Fibroblast of skin of abdomen (primary cell): ENCODE results near the gene SPDYE1.
"Not testable (repeated sequence)": the region's sequence is repeated elsewhere in the genome, so short reads cannot be mapped to it uniquely, and the experiment has no call there.

Experiments used
- DNase-seq: peaks from one replicate; pipeline ENCODE4 v3.0.0-alpha.2; 2013

SPDYE1 gene

GRCh38 chr7:43992896-43993295, 4.8 kb upstream of the SPDYE1 start:
- DNase-seq = peak; percentile 46

GRCh38 chr7:43994681-43995080, 3.0 kb upstream of the SPDYE1 start:
- not testable (repeated sequence) for DNase-seq

GRCh38 chr7:44012081-44012480, 14.4 kb downstream of the SPDYE1 start:
- DNase-seq = not testable (repeated sequence)

- DNase-seq = not testable (repeated sequence)
Measured at GRCh38 chr7:44015090-44015489, 17.4 kb downstream of the SPDYE1 start.

- peak; percentile 97 for DNase-seq
Measured at GRCh38 chr7:44018857-44019807, 21.4 kb downstream of the SPDYE1 start.

- not testable (repeated sequence) for DNase-seq
Measured at GRCh38 chr7:44019825-44020224, 22.1 kb downstream of the SPDYE1 start.

GRCh38 chr7:44022069-44022468, 24.4 kb downstream of the SPDYE1 start:
- not testable (repeated sequence) for DNase-seq

GRCh38 chr7:44022796-44023467, 25.2 kb downstream of the SPDYE1 start:
- not testable (repeated sequence) for DNase-seq

- DNase-seq = not testable (repeated sequence)
Measured at GRCh38 chr7:44029433-44029832, 31.7 kb downstream of the SPDYE1 start.

GRCh38 chr7:44030029-44030428, 32.3 kb downstream of the SPDYE1 start:
- DNase-seq = not testable (repeated sequence)

GRCh38 chr7:44031319-44031718, 33.6 kb downstream of the SPDYE1 start:
- not testable (repeated sequence) for DNase-seq

GRCh38 chr7:44032031-44032430, 34.3 kb downstream of the SPDYE1 start:
- DNase-seq = not testable (repeated sequence)

- not testable (repeated sequence) for DNase-seq
Measured at GRCh38 chr7:44033971-44034844, 36.5 kb downstream of the SPDYE1 start.

GRCh38 chr7:44036364-44036763, 38.7 kb downstream of the SPDYE1 start:
- DNase-seq = not testable (repeated sequence)

GRCh38 chr7:44037951-44038350, 40.3 kb downstream of the SPDYE1 start:
- DNase-seq = not testable (repeated sequence)

GRCh38 chr7:44038553-44038952, 40.9 kb downstream of the SPDYE1 start:
- not testable (repeated sequence) for DNase-seq

GRCh38 chr7:44038961-44039558, 41.4 kb downstream of the SPDYE1 start:
- DNase-seq = peak; percentile 4

- not testable (repeated sequence) for DNase-seq
Measured at GRCh38 chr7:44039800-44040492, 42.2 kb downstream of the SPDYE1 start.

GRCh38 chr7:44040493-44040891, 42.8 kb downstream of the SPDYE1 start:
- not testable (repeated sequence) for DNase-seq

- DNase-seq = no peak
Measured at GRCh38 chr7:44042221-44042620, 44.5 kb downstream of the SPDYE1 start.

- DNase-seq = no peak
Measured at GRCh38 chr7:44043902-44044301, 46.2 kb downstream of the SPDYE1 start.
